WTC11 (cell line): ENCODE results near the gene MED13.

Source experiments
- CBFB ChIP-seq: sonication (generic); formaldehyde crosslinking; IDR thresholded peaks from 2 replicates; pipeline ENCODE4 v1.8.1; 2022; ENCODE audit warnings: mild to moderate bottlenecking, low read depth, missing genetic modification reagents
- CREM ChIP-seq: sonication (generic); formaldehyde crosslinking; IDR thresholded peaks from 2 replicates; pipeline ENCODE4 v1.8.1; 2022; ENCODE audit warnings: mild to moderate bottlenecking, missing genetic modification reagents, moderate library complexity
- ETV6 ChIP-seq: sonication (generic); formaldehyde crosslinking; IDR thresholded peaks from 2 replicates; pipeline ENCODE4 v1.8.1; 2022; ENCODE audit warnings: mild to moderate bottlenecking, missing genetic modification reagents
- JUN ChIP-seq: sonication (generic); formaldehyde crosslinking; IDR thresholded peaks from 2 replicates; pipeline ENCODE4 v1.8.0; 2023; ENCODE audit warnings: mild to moderate bottlenecking, missing genetic modification reagents
- SP1 ChIP-seq: sonication (generic); formaldehyde crosslinking; conservative IDR thresholded peaks from 2 replicates; pipeline ENCODE4 v1.8.1; 2022; ENCODE audit warnings: missing genetic modification reagents
- USF2 ChIP-seq: sonication (generic); formaldehyde crosslinking; IDR thresholded peaks from 2 replicates; pipeline ENCODE4 v1.8.1; 2023; ENCODE audit warnings: mild to moderate bottlenecking, missing genetic modification reagents, moderate library complexity
- ZNF219 ChIP-seq: sonication (generic); formaldehyde crosslinking; IDR thresholded peaks from 2 replicates; pipeline ENCODE4 v1.8.0; 2023; ENCODE audit warnings: missing genetic modification reagents, mild to moderate bottlenecking, borderline replicate concordance
- TF ChIP-seq, protein P1 (sequence below): fragments of 200-600 bp; IDR thresholded peaks from 2 replicates; pipeline ENCODE4 v1.8.0; 2022; ENCODE audit warnings: antibody characterized with exemption
- TF ChIP-seq, protein P2 (sequence below): sonication (generic); formaldehyde crosslinking; IDR thresholded peaks from 2 replicates; pipeline ENCODE4 v1.8.0; 2022; ENCODE audit warnings: mild to moderate bottlenecking, missing genetic modification reagents

- TF ChIP-seq ETV6 (CRISPR knock-in tag) (no peak), SP1 (CRISPR knock-in tag) (no peak), CREM (no peak), JUN (CRISPR knock-in tag) (no peak), ZNF219 (no peak), USF2 (no peak), CBFB (no peak)
- TF ChIP-seq, protein P1, sequence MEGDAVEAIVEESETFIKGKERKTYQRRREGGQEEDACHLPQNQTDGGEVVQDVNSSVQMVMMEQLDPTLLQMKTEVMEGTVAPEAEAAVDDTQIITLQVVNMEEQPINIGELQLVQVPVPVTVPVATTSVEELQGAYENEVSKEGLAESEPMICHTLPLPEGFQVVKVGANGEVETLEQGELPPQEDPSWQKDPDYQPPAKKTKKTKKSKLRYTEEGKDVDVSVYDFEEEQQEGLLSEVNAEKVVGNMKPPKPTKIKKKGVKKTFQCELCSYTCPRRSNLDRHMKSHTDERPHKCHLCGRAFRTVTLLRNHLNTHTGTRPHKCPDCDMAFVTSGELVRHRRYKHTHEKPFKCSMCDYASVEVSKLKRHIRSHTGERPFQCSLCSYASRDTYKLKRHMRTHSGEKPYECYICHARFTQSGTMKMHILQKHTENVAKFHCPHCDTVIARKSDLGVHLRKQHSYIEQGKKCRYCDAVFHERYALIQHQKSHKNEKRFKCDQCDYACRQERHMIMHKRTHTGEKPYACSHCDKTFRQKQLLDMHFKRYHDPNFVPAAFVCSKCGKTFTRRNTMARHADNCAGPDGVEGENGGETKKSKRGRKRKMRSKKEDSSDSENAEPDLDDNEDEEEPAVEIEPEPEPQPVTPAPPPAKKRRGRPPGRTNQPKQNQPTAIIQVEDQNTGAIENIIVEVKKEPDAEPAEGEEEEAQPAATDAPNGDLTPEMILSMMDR: no peak
- TF ChIP-seq, protein P2, sequence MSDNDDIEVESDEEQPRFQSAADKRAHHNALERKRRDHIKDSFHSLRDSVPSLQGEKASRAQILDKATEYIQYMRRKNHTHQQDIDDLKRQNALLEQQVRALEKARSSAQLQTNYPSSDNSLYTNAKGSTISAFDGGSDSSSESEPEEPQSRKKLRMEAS: no peak
Measured at GRCh38 chr17:62051053-62051452, 14.0 kb downstream of the MED13 start.
